NT2/D1 (cell line): ENCODE results near the gene LIMCH1.

Experiments
- SUZ12 ChIP-seq: IDR thresholded peaks from 2 replicates; pipeline ENCODE4 v1.6.1; 2011; ENCODE audit not compliant: insufficient read length, insufficient read depth; ENCODE audit errors: extremely low read depth
- ZNF274 ChIP-seq: IDR thresholded peaks from 2 replicates; pipeline ENCODE4 v1.6.1; 2011; ENCODE audit warnings: mild to moderate bottlenecking, low read depth, low read length

DNA sequence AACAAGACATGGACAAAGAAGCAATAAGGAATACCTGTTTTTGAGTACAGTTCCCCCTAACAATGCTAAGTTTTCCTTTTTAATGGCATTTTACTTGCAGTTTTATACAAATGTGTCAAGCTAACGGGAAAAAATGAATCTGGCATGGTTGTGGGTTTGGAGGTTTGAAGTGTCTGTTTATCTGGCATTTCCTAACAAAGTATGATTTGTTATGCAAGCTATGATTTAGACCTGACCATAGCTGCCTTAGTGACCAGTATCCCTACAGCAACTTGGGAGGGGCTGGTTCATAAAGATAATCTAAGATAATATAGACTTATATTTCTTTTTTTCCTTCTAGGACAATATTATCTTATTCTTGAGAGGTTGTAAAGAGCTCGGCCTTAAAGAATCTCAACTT, 60.6 kb downstream of the LIMCH1 start:
- TF ChIP-seq SUZ12 (no peak), ZNF274 (no peak)
